Measurements from ENCODE around the gene NFATC1.

Gene NFATC1

DNA sequence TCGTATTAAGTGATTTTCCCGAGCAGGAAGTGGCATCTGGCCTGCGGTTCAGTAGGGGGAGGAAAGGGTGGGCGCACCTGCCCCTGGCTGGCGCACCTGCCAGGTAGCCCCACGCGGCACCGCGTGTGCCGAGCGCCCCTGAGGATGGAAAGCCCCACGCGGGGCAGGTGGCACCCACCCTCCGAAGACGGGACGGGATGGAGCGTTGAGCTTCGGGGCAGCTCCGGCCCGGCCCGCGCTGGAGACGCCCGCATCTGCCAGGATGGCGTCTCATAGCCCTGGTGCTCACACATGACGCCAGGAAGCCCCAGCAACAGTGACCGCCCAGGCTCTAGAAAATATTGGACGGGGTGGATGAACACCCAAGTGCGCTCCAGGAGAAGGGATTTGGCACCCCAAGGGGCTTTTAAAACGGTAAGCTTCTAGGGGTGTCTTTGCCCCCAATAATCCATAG lies 2.5 kb upstream of the NFATC1 start:
- DNase-seq = no peak

DNA sequence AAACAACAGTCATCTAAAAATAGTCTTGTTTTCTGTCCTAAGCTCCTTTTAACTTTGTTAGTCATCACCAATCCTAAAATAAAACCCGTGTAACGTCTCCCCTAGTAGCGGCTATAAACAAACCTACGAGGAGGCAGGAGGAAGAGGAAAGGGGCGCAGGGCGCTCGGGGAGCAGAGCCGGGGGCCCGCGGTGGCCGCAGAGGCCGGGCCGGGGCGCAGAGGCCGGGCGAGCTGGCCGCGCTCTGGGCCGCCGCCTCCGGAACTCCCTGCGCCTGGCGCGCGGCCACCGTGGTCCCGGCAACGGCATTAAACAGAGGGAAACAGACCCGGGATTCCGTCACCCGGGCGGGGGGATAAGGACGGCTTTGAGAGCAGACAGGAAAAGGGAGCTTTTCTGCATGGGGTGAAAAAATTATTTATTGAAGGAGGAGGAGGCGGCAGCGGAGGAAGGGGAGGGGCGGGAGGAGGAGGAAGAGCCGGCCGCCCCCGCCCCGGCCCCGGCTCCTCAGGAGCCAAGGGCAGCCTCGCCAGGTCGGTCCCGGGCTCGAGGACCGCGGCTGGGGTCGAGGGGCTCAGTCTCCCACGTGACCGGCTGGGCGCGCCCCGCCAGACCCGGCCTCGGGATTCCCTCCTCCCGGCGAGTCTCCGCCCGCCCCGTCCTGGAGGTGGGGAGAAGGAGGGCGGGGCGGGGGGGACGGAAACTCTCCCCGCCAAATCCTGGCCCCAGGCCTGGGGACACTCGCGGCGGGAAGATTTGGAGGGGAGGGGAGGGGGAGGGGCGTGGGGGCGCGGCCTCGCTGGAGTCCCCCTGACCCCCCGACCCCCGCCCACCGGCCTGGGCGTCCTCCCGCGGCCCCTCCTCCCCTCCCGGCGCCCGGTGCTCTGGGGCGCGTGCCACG lies 1.8 kb upstream of the NFATC1 start:
- DNase-seq = peak; percentile 56

DNA sequence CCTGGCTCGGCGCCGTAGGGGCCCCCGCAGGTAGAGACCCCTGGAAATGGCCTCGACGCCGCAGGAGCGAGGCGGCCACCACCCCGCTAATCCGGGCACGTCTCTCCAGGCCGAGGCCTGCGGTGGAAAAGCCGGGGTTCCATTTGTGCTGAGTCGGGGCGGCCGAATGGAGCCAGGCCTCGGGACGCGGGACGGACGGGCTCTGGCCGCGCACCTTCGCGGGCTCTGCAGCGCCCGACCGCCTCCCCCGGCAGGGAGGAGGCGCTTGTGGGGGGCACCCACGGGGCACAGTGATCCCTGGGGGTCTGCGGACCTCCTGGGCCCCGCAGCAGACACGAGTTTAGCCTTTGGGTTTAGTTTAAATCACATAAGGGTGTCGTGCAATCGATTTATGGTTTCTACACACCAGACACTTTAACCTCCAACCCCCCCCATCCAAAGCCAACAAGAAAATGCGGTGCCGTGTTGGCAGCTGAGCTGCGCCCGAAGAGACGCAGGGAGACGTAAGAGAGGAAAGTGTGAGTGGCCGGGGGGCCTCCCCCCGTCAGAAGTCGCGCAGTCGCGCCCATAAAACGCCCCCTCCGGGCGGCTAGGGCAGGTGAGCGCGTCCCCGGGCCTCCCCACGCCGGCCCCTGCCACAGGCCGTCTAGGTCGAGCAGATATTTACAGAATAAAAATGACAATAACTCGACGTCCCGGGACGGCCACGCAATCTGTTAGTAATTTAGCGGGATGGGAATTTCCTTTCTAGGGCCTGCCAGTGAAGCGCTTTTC lies 1.0 kb upstream of the NFATC1 start:
- DNase-seq = peak; percentile 87

DNA sequence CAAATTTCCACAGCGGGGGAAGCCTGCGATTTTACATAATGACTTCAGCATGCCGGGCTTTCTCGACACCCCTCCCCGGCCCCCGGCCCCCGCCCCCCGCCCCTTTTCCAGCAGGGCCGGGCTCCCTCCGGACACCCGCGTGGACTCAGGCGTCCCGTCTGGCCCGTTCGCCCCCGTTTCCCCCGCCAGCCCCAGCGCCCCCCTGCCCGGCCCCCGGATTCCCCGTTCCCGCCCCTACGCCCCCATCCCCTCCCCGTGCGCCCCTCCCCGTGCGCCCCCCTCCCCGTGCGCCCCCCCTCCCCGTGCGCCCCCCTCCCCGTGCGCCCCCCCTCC lies 456 bp upstream of the NFATC1 start:
- no peak for DNase-seq

DNA sequence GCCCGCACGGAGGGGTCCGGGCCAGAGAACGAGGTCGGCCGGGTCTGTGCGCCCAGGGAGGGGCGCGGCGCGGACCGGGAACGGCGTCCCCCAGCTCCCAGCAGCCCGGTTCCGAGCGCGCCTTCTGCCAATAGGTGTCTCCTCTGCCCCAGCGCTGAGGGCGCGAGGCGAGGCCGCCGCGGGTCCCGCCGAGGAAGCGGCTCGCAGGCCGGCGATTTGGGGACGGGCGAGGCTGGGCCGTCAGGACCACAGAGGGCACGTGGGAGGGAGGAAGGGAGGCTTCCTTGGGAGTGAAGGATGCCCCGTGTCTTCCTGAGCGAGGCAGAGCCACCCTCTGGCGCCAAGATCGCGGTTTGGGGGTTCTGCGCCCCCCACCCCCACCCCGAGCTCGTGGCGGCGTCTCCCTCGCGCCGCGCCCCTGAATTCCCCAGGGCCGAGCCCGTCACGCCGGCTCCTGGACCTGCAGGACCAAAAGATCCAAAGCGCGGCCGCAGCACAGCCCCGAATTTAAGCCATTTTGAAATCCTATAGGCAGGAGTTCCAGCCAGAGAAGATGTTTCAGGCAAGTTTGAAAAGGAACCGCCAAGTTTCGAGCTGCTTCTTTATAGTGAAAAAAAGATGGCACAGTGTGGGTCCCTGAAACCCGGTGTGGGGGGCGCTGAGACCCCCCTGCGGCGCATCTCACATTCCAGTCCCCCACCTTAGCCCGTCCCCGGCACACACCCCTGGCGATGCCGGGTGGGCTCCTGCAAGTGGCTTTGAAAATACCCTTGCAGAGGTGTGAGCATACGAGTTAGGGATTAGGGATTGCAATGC lies 909 bp downstream of the NFATC1 start:
- peak; percentile 60 for DNase-seq

DNA sequence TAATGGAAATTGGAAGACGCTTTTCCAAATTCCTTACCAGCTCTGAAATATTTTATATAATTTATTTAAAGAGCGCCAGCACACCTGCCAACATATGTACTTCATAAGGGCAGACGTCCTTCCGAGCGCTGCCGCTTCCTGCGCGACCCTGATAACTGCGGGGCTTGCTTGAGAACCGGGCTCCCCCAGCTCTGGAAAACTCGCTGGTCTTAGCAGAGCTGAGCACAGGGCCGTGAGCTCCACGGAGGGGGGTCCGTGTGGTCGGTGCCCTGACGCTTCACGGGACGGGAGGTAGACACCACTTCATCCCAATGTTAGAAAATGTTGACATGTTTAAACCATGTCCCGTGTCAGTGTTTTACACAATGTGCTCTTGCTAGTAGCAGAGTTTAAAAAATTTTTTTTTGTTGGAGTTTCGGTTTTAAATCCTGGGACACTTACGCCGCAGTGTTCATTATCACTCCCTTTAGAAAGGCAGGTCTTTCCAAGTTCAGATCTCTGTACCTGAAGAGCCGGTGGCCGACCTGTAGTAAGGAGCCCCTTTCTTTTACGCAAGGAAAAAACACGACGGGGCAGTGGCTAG lies 1.6 kb downstream of the NFATC1 start:
- DNase-seq = no peak

DNA sequence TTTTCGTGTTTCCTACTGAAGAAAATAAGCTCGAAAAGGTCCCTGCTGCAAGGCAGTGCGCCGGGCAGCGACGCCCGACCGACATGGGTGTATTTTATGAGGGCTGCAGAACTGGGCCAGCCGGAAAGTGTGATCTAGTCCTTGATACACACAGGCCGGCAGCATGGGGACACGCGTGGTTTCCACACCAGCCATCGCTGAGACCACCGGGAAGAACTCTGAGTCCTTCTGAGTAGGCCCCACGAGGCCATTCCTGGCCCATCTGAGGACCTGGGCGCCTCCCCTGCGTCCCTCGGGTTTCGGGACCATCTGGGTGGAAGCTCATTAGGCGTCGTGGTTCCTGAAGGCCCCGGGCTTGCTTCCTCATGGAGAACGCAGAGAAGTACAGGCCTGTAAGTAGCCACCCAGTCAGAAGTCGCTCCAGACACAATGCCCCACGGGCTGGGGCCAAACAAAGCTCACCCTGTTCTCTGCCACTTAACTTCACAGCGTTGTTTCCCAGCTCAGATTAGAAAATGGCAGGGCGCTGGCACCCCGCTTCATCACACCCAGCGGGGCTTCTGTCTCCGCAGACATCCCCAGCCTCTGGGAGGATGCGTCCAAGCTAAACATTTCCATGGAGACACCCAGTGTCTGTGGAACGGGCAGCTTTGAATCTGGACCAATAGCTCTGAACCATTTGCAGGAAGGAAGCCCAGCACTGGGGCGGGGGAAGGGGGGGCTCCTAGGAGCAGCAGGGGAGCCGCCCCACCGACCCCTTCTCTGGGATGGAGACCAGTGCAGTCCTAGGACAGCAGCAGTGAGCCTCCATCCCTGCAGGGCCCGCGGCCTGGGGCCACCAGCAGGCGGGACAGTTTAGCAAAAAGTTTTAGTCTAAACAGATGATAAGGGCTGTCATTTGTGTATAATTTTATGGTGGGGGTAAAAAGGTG lies 2.4 kb downstream of the NFATC1 start:
- DNase-seq = no peak

DNA sequence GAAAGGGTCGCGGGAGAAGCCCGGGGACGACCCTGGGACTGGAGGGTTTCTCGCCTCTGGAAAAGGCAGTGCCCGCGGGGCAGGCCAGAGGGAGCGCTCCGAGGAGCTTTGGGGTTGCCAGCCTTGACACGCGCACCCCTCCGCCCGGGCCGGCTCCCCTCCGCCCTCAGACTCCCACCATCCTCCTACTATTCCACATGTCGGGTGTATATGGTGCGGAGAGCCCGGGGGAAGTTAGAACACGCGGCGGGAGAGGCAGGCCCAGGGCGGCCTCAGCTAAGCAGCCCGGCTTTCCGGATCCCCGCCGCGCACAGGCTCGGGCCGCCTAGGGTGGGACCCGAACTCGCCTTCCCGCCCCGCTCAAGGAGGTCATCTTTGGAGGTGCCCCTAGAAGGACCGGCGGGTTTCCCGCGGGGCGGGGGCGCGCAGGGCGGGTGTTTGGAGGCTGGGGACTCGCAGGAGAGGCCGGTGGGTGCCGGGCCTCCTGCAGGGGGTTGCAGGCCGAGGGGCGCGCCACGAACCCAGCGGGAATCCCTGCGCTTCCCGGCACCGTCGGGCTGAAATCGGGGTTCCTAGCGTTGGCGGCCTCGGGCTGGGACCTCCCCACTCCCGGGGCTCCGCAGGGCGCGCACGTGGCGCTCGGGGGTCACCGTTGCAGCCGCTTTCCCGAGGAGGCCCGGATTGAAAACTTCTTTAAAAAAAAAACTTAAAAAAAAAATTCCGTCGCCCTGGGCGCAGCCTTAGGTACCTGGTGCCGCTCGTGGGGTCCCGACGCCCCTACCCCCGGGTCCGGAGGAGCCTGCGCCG lies 3.7 kb downstream of the NFATC1 start:
- DNase-seq = peak; percentile 56

DNA sequence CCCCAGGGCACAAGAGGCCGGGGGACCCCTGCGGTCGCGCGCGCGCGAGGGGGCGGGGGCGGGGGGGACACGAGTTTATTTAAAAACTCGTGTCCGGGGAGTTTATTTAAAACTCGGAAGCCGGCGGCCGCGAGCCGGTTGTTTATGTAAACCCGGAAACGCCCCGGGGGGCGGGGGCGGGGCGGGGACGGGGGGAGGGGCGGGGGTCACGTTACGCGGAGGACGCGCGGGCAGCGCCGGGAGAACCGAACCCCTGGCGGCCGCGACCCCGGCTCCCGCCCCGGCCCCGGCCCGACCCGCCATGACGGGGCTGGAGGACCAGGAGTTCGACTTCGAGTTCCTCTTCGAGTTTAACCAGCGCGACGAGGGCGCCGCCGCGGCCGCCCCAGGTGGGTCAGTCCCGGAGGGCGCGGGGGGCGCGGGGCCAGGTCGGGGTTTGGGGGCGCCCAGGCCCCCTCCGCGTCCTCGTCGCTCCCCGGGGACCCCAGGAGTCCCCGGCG lies 4.4 kb downstream of the NFATC1 start:
- peak; percentile 81 for DNase-seq

DNA sequence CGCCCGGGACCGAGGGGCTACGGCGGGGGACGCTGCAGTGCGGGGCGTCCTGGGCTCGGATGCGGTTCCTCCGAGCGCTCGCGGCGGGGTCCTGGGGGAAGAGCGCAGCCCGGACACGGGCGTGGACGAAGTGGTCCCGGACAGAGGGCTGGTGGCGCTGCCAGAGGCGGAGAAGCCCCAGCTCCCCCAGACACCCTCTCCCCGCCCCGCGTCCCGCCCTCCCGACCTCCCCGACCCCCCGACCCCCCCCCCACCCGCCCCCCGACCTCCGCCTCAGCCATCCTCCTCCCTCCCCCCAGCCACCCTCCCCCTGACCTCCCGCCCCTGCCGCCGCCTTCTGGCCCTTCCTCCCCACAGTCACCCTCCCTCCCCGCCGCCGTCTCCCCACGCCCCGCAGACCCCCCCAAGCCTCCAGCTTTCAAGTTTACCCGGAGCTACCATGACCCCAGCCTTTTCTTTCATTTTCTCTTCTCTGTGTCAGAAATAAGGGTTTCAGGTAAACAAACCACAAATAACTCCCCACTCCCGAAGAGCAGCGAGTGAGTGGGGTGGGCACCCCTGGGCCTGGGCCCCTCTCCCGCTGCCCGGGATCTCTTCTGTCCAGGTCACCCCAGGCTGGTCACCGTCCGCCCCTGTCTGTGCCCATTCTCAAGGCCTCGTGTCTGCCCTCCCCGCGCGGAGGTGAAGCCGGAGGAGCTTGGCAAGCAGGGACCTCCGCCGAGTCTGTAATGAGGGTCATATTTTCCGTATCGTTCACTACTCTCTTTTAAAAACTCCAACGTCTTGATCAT lies 5.1 kb downstream of the NFATC1 start:
- peak; percentile 68 for DNase-seq

DNA sequence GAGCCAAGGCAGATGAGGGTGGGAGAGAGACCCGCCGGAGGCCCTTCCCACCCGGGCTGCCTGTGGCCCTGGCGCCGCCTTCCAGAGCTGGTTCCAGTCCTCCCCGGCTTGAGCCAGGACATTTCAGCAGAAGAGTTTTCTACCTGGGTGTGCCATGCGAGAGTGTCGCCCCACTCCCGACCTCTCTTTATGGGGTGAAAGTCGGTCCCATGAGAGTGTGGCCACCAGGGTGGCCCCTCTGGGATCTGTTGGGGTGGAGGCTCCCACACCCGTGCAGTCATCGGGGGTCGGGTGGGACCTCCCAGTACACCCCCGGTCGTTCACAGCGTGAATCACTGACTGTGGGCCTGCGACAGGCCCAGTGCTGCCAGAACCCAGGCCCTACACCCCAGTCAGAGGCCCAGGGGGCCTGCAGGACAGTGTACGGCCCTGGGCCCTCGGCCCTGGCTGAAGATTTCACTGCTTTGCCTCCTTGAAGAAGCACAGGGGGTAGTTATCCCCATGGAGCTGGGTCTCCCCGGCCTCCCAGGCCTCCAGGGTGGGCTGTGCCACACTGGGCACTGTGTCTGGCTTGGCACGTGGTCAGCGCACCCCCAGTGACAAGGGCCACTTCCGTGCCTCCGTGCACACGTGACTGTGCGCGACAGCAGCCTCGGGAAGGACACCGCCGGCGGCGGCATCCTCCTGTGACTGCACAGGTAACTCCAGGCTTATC lies 5.9 kb downstream of the NFATC1 start:
- no peak for DNase-seq

DNA sequence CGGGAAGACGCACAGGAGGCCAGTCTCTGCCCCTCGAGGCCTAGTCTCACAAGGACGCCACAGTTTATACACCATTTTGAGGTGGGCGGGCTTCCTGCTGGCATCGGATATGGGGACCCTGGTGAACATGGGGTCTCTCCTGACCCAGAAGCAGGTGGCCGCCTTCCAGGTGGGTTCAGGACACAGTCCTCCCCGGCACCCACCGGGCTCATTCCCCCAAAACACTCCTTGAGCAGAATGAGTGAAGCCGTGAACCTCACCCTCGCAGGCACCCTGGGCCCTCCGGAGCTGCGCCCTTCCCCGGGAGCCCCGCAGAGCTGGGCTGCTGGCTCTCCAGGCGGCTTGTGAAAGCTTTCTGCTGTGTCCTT lies 6.5 kb downstream of the NFATC1 start:
- no peak for DNase-seq

DNA sequence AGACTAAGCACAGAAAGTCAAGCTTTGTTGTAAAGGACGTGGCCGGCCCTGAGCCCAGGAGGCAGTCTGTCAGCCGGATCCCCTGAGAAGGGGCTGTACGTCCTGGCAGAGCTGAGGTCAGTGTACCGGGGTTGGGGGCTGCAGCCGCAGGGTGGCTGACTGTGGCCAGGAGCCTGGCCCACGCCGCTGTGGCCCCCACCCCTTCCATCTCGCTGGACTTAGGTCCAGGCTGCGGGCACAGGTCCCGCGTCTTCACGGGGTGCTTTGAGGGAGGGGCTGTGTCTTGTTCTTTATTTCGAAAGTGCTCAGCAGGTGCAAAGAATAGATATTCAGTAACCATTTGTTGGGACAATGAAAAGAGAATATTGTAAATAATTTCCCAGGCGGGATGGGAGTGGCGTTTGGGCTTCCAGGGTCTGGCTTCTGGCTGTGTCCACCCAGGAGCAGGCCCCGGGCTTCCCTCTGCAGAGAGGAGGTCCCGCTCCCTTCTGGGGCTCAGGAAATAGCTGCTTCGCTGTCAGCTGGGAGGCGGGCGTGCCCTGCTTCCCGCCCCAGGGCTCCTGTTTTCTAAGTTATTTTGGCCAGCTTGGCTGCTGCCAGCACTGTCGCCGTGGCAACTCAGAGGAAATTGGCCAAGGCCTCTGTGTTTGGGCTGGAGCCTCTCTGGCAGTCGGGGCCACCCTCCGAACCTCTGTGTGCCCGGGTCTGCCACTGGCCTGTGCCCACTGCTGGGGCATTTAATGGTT lies 7.4 kb downstream of the NFATC1 start:
- peak; percentile 24 for DNase-seq

DNA sequence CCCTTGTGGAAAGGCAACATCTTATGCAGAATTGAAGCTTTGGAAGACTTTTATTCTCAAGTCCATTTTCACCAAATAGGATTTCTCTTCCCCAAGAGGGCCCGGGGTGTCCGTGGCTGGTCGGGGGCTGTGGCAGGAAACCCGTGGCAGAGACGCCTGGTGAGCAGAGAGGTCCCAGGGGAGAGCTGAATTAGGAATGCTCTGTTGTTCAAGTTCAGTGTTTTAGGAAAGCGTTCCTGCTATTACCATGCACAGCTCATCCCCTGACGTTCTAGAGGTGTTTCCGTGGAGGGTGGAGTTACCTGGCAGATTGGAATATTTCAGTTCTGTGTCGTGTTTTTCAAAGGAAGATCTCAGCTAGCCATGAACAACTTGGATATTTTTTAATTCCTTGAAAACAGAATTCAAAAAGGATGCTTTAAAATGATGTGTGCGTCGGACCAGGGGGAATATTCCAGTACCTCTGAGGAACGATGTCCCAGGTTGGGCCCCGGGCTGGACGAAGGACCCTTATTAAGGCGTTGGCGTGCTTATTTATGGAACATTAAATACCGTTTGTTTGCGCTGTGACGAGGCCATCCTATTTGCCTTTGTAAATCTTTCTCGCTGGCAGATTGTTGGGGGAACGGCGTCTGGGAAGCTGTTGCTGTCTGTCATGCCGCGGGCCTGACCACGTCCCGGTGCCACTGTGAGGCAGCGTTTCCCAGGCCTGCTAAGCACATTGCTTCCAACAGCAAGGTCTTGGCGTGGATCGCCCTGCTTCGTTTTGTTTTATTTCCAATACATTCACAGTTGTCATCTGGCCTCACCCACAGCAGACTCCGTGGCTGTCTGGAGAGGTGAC lies 8.2 kb downstream of the NFATC1 start:
- no peak for DNase-seq

DNA sequence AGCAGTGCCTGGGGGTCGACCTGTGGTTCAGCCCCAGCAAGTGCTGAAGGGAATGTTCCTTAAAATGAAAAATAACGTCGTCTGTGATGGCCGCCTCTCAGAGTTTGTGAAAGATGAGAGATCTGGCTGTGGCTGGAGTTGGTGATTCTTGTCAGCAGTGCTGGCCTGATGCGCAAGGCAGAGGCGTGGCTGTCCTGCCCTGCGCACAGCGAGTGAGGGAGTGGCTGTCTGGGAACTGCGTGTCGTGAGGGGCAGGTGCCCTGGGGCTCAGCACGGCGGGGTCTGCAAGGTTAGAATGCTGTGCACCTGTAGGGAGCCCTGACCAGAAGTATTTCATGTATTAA lies 8.8 kb downstream of the NFATC1 start:
- DNase-seq = peak; percentile 51

DNA sequence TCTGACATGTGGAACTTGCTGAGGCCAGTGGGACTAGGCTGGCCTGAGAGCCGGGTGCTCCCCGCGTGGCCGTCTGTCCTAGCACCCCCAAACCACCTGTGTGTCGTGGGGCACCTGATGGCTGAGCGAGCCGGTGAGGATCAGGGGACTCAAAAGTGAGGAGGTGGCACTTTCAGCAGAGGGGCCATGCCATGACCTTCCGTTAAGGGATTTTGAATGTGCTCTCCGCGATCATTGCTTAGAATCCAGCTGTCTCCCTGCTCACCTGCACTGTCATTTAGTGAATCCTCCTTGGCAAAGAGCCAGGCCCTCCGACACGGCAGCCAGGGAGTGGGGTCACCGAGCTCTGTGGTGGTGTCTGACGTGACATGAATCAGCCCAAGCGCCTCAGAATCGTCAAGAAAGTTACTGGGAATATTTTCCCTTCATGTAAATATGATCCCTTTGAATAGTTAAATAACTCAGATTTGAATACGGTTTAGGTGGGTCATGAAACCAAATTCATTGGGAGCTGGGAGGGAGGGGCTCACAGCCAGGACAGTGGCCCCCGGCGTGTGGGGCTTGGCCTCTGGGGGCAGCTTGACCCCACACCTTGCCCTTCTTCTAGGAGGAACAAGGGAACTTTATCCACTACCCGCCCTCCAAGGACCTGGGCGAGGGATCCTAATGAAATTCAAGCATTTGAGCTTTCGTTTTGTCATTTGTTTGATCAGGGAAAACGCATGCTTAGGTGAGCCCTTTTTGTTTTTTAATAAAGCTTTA lies 9.5 kb downstream of the NFATC1 start:
- peak; percentile 88 for DNase-seq

All from activated CD4-positive, alpha-beta T cell treated with anti-CD3 and anti-CD28 coated beads for 48 hours (primary cell).